ENCODE measurements around the gene PIN1. TPM values are rescaled to one million over a fixed set of nuclear protein-coding genes. Genes with fewer than 3 reads are reported as not detected.

PIN1 gene
- total RNA-seq, 1 donor from 2014 or later = 89.2 TPM

- intact Hi-C loops (cut with DNase I) = no loop called here
- DNase-seq (ENCODE audit: missing footprints) (no peak), ATAC-seq (no peak)
Measured at GRCh38 chr19:9847087-9847671, 12.1 kb downstream of the PIN1 start.

GRCh38 chr19:9848060-9848459 lies 12.9 kb downstream of the PIN1 start:
- intact Hi-C loops (cut with DNase I) = no loop called here
- ATAC-seq = no peak

GRCh38 chr19:9848762-9849161 lies 13.6 kb downstream of the PIN1 start:
- no peak for ATAC-seq
- no peak for DNase-seq (ENCODE audit: missing footprints)
- intact Hi-C loops (cut with DNase I) = no loop called here

More at GRCh38 chr19:9848060-9848459, 12.9 kb downstream of the PIN1 start:
- no peak for DNase-seq (ENCODE audit: missing footprints)

GRCh38 chr19:9849791-9850190 lies 14.7 kb downstream of the PIN1 start:
- ATAC-seq (no peak), DNase-seq (ENCODE audit: missing footprints) (no peak)
- intact Hi-C loops (cut with DNase I) = no loop called here

- intact Hi-C loops (cut with DNase I) = no loop called here
- no peak for ATAC-seq
- DNase-seq (ENCODE audit: missing footprints) = no peak
Measured at GRCh38 chr19:9850235-9850959, 15.3 kb downstream of the PIN1 start.

- ATAC-seq (no peak), DNase-seq (ENCODE audit: missing footprints) (no peak)
- intact Hi-C loops (cut with DNase I) = no loop called here
Measured at GRCh38 chr19:9854282-9854846, 19.2 kb downstream of the PIN1 start.

- no peak for ATAC-seq
- intact Hi-C loops (cut with DNase I) = no loop called here
- DNase-seq (ENCODE audit: missing footprints) = no peak
Measured at GRCh38 chr19:9856609-9857008, 21.5 kb downstream of the PIN1 start.

- DNase-seq (ENCODE audit: missing footprints) (no peak), ATAC-seq (no peak)
- intact Hi-C loops (cut with DNase I) = no loop called here
Measured at GRCh38 chr19:9857076-9857721, 22.1 kb downstream of the PIN1 start.

GRCh38 chr19:9857920-9858746 lies 23.0 kb downstream of the PIN1 start:
- DNase-seq (ENCODE audit: missing footprints) (no peak), ATAC-seq (no peak)
- intact Hi-C loops (cut with DNase I) = no loop called here

GRCh38 chr19:9858766-9859165 lies 23.6 kb downstream of the PIN1 start:
- DNase-seq (ENCODE audit: missing footprints) = no peak
- ATAC-seq = no peak

GRCh38 chr19:9860407-9860806 lies 25.3 kb downstream of the PIN1 start:
- ATAC-seq (no peak), DNase-seq (ENCODE audit: missing footprints) (no peak)
- intact Hi-C loops (cut with DNase I) = no loop called here

More at GRCh38 chr19:9858766-9859165, 23.6 kb downstream of the PIN1 start:
- intact Hi-C loops (cut with DNase I) = no loop called here

- no peak for ATAC-seq
- intact Hi-C loops (cut with DNase I) = no loop called here
- no peak for DNase-seq (ENCODE audit: missing footprints)
Measured at GRCh38 chr19:9861503-9861902, 26.4 kb downstream of the PIN1 start.

- ATAC-seq (no peak), DNase-seq (ENCODE audit: missing footprints) (no peak)
- intact Hi-C loops (cut with DNase I) = no loop called here
Measured at GRCh38 chr19:9862938-9863337, 27.8 kb downstream of the PIN1 start.

- DNase-seq (ENCODE audit: missing footprints) (no peak), ATAC-seq (no peak)
- intact Hi-C loops (cut with DNase I) = no loop called here
Measured at GRCh38 chr19:9863759-9864158, 28.6 kb downstream of the PIN1 start.

- intact Hi-C loops (cut with DNase I) = no loop called here
- no peak for DNase-seq (ENCODE audit: missing footprints)
Measured at GRCh38 chr19:9865732-9866501, 30.8 kb downstream of the PIN1 start.

GRCh38 chr19:9868983-9869617 lies 34.0 kb downstream of the PIN1 start:
- DNase-seq (ENCODE audit: missing footprints) = no peak
- no peak for ATAC-seq
- intact Hi-C loops (cut with DNase I) = no loop called here

More at GRCh38 chr19:9865732-9866501, 30.8 kb downstream of the PIN1 start:
- ATAC-seq = no peak

- intact Hi-C loops (cut with DNase I) = no loop called here
- DNase-seq (ENCODE audit: missing footprints) (no peak), ATAC-seq (no peak)
Measured at GRCh38 chr19:9871626-9872338, 36.7 kb downstream of the PIN1 start.

Data from Right ventricle myocardium inferior (tissue), 1 donor.